Esophagus muscularis mucosa (tissue), 4 donors: ENCODE data around the gene PAF1. TPM values are rescaled to one million over a fixed set of nuclear protein-coding genes. Genes with fewer than 3 reads are reported as not detected.

ENCODE experiments used
- DNase-seq: peaks from one replicate; pipeline ENCODE4 v3.0.0-alpha.2; 2017; ENCODE audit errors: extremely low spot score
- H3K27ac ChIP-seq, 4 donors: fragments of 200-600 bp; sonication (generic); replicated peaks in 1 of 4; 1 replicate in 3 of 4; 2 replicates in 1 of 4; pipeline ENCODE4 v1.5.1; 2016 to 2019; ENCODE audit warnings: mild to moderate bottlenecking in 1 of 4
- H3K27me3 ChIP-seq, 4 donors: fragments of 200-600 bp; sonication (generic); one replicate each; pipeline versions ENCODE4 v1.5.1 to v1.6.0; 2016 to 2019
- H3K36me3 ChIP-seq, 4 donors: fragments of 200-600 bp; sonication (generic); one replicate each; pipeline ENCODE4 v1.5.1; 2016 to 2019
- H3K4me1 ChIP-seq, 4 donors: fragments of 200-600 bp; sonication (generic); one replicate each; pipeline ENCODE4 v1.5.1; 2016 to 2019
- H3K4me3 ChIP-seq, 4 donors: fragments of 200-600 bp; sonication (generic); 1 replicate in 2 of 4; 2 replicates in 2 of 4; pipeline ENCODE4 v1.5.1; 2016 to 2019; ENCODE audit warnings: mild to moderate bottlenecking in 4 of 4, moderate library complexity in 1 of 4
- H3K9me3 ChIP-seq, 4 donors: fragments of 200-600 bp; sonication (generic); 1 replicate in 3 of 4; 2 replicates in 1 of 4; pipeline ENCODE4 v1.5.1; 2016 to 2019
- EP300 ChIP-seq: sonication (generic); formaldehyde crosslinking; IDR thresholded peaks from one replicate; pipeline ENCODE4 v1.6.1; 2017; ENCODE audit warnings: antibody characterized with exemption
- POLR2A ChIP-seq: fragments of 450-650 bp; IDR thresholded peaks from one replicate; pipeline ENCODE4 v1.6.1; 2017; ENCODE audit warnings: antibody characterized with exemption, moderate library complexity, mild to moderate bottlenecking, low read depth
- POLR2AphosphoS5 ChIP-seq, 2 donors: sonication (generic); formaldehyde crosslinking; IDR thresholded peaks; one replicate each; pipeline ENCODE4 v1.6.1; 2017; ENCODE audit warnings: antibody characterized with exemption in 2 of 2
- WGBS: methylation state at CpG from one replicate; pipeline ENCODE4 v1.1.5; 2018; 5-methylcytosine and 5-hydroxymethylcytosine counted together
- intact Hi-C: fragments of 100-400 bp; cut with DNase I; formaldehyde crosslinking; loops from one replicate; pipeline ENCODE4 v1.15.1; 2023
- total RNA-seq, 4 donors: library from RNA; depleted of rRNA; stranded (reverse); fragments of >200 nt; gene quantifications; one replicate each; pipeline versions ENCODE4 v1.1.0 to v1.2.1, GENCODE V29; 2016
- TF ChIP-seq, protein P1 (sequence below), 3 experiments: fragments of 200-600 bp in 2 of 3; fragments of 450-650 bp in 1 of 3; sonication (generic) in 2 of 3; IDR thresholded peaks; one replicate each; pipeline ENCODE4 v1.5.1; 2017 to 2019; ENCODE audit warnings: antibody characterized with exemption in 3 of 3, mild to moderate bottlenecking in 2 of 3, moderate library complexity in 1 of 3

Gene PAF1
- total RNA-seq, 4 donors from 2014 or later: 31.6 to 47.2 (median 41.5) TPM

DNA sequence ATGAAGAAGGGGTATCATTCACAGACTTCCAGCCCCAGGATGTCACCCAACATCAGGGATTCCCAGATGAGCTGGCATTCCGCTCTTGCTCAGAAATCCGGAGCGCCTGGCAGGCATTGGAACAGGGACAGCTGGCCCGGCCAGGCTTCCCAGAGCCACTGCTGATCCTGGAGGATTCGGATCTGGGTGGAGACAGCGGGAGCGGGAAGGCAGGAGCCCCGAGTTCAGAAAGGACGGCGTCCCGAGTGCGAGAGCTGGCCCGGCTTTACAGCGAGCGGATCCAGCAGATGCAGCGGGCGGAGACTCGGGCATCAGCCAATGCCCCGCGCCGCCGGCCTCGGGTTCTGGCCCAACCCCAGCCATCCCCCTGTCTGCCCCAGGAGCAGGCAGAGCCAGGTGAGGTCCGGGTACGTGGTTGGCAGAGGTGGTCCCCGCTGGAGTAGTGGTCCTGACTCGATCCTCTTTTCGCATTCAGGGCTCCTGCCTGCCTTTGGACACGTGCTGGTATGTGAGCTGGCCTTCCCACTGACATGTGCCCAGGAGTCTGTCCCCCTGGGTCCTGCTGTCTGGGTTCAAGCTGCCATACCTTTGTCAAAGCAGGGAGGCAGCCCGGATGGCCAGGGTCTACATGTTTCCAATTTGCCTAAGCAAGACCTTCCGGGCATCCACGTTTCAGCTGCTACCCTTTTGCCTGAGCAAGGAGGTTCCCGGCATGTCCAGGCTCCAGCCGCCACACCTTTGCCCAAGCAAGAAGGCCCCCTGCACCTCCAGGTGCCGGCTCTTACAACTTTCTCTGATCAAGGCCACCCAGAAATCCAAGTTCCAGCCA lies 32.6 kb upstream of the PAF1 start:
- Histone ChIP-seq H3K4me1 (peaks cover 8 to 12% (median 11%) of the 10 kb centered on the region in 4 donors), H3K9me3 (no peaks in the 10 kb centered on the region), H3K27me3 (no peaks in the 10 kb centered on the region), H3K4me3 (no peak overlapping the region), H3K36me3 (peaks cover 16 to 67% (median 65%) of the 10 kb centered on the region in 4 donors), H3K27ac (no peak overlapping the region)
- peak in 1 of 2 donors; percentile 7 for TF ChIP-seq POLR2AphosphoS5 (IDR thresholded peaks at IDR 0.05)
- TF ChIP-seq POLR2A: no peak
- 93% methylated on average over 15 of the region's 35 CpGs for WGBS
- no peak for DNase-seq
- intact Hi-C loops: loop anchor here (10.0 kb wide), 1 partner anchor 79 kb away; the partner anchor contains the start of gene SAMD4B

DNA sequence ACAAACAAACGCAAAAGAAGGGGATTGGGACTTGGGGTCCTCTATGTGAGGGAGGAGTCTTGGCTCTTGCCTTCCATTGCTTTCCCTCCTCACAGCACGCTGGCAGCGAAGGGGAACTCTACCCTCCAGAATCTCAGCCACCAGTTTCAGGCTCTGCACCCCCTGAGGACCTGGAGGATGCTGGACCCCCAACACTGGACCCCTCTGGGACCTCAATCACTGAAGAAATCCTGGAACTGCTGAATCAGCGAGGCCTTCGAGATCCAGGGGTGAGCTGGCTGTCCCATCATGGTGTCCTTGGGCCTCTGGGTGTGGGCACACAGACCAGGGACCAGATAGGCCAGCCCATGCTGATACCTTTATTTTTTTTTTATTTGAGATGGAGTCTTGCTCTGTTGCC lies 31.1 kb upstream of the PAF1 start:
- H3K9me3 ChIP-seq: no peaks in the 10 kb centered on the region
- DNase-seq: no peak
- peaks cover 24 to 81% (median 79%) of the 10 kb centered on the region in 4 donors for H3K36me3 ChIP-seq
- intact Hi-C loops: loop anchor here (10.0 kb wide), 1 partner anchor 77 kb away; the partner anchor contains the start of gene SAMD4B
- TF ChIP-seq, protein P1, sequence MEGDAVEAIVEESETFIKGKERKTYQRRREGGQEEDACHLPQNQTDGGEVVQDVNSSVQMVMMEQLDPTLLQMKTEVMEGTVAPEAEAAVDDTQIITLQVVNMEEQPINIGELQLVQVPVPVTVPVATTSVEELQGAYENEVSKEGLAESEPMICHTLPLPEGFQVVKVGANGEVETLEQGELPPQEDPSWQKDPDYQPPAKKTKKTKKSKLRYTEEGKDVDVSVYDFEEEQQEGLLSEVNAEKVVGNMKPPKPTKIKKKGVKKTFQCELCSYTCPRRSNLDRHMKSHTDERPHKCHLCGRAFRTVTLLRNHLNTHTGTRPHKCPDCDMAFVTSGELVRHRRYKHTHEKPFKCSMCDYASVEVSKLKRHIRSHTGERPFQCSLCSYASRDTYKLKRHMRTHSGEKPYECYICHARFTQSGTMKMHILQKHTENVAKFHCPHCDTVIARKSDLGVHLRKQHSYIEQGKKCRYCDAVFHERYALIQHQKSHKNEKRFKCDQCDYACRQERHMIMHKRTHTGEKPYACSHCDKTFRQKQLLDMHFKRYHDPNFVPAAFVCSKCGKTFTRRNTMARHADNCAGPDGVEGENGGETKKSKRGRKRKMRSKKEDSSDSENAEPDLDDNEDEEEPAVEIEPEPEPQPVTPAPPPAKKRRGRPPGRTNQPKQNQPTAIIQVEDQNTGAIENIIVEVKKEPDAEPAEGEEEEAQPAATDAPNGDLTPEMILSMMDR (IDR thresholded peaks at IDR 0.05): no peak
- no peak for TF ChIP-seq EP300
- TF ChIP-seq POLR2A: no peak
- TF ChIP-seq POLR2AphosphoS5 (IDR thresholded peaks at IDR 0.05): no peak
- peaks cover 0 to 6% (median 2%) of the 10 kb centered on the region in 4 donors for H3K4me1 ChIP-seq
- no peaks in the 10 kb centered on the region for H3K27me3 ChIP-seq
- H3K4me3 ChIP-seq: no peak overlapping the region
- H3K27ac ChIP-seq: no peak overlapping the region
- 92% methylated on average over 5 of the region's 5 CpGs for WGBS

GRCh38 chr19:39420769-39421168 lies 29.9 kb upstream of the PAF1 start:
- intact Hi-C loops: loop anchor here (10.0 kb wide), 1 partner anchor 76 kb away; the partner anchor contains the start of gene SAMD4B
- H3K36me3 ChIP-seq: peaks cover 24 to 94% (median 92%) of the 10 kb centered on the region in 4 donors
- no peak overlapping the region for H3K4me3 ChIP-seq
- H3K27ac ChIP-seq: peak overlapping the region in 1 of 4 donors; percentile 33
- H3K27me3 ChIP-seq: no peaks in the 10 kb centered on the region
- TF ChIP-seq, protein P1 (IDR thresholded peaks at IDR 0.05): no peak
- TF ChIP-seq POLR2A (no peak), EP300 (no peak), POLR2AphosphoS5 (IDR thresholded peaks at IDR 0.05) (no peak)
- H3K4me1 ChIP-seq: peaks cover 4 to 18% (median 14%) of the 10 kb centered on the region in 4 donors
- WGBS: 92% methylated on average over 11 of the region's 15 CpGs
- no peaks in the 10 kb centered on the region for H3K9me3 ChIP-seq
- DNase-seq: no peak

DNA sequence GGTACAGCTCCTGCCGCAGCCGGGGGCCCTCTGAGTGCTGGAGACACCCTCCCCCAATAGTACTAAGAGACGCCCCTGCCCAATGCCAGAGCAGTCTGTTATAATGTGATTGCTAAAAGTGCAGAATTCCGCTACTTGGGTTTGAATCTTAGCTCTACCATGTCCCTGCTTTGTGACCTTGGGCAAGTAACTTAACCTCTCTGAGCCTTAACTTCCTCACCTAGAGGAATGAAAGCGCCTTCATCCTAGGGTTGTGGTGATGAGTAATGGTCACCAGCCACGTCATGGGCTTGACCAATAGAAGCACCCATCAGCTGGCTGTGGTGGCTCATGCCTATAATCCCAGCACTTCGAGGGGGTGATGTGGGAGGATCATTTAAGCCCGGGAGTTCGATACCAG lies 28.1 kb upstream of the PAF1 start:
- H3K27ac ChIP-seq: no peak overlapping the region
- DNase-seq: no peak
- intact Hi-C loops: no loop called here
- H3K36me3 ChIP-seq: peaks cover 24 to 86% (median 84%) of the 10 kb centered on the region in 4 donors
- peaks cover 18 to 36% (median 32%) of the 10 kb centered on the region in 4 donors for H3K4me1 ChIP-seq
- no peak for TF ChIP-seq POLR2AphosphoS5 (IDR thresholded peaks at IDR 0.05)
- TF ChIP-seq POLR2A: no peak
- TF ChIP-seq, protein P1 (IDR thresholded peaks at IDR 0.05): no peak
- no peak for TF ChIP-seq EP300
- H3K9me3 ChIP-seq: no peaks in the 10 kb centered on the region
- no peak overlapping the region for H3K4me3 ChIP-seq
- WGBS: 90% methylated on average over 5 of the region's 9 CpGs
- H3K27me3 ChIP-seq: no peaks in the 10 kb centered on the region

DNA sequence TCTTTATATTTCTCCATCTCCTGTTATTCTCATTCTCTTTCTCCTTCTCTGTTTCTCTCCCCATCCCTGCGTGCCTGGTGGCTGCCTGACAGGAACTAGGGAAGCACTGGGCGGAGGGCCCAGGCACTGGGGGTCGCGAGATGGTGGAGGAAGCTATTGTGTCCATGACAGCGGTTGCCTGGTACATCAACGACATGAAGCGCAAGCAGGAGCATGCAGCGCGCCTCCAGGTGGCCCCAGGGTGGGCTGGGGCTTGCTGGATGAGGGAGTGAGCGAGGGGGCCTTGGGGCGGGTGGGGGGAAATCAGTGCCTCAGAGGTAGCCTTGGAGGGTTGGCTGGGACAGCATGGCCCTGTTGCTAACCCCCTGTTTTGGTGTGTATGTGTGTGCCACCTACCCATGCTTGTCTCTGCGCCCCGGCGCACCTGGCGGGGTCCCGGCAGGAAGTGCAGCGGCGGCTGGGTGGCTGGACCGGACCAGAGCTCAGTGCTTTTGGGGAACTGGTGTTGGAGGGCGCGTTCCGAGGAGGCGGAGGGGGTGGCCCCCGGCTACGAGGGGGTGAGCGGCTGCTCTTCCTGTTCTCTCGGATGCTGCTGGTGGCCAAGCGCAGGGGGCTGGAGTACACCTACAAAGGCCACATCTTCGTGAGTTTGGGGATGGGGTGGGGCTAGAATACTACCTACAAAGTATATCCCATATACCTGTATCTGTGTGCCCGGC lies 26.7 kb upstream of the PAF1 start:
- H3K27me3 ChIP-seq: no peaks in the 10 kb centered on the region
- H3K27ac ChIP-seq: no peak overlapping the region
- no peaks in the 10 kb centered on the region for H3K9me3 ChIP-seq
- no peak for DNase-seq
- H3K4me3 ChIP-seq: no peak overlapping the region
- intact Hi-C loops: no loop called here
- H3K36me3 ChIP-seq: peaks cover 21 to 72% (median 71%) of the 10 kb centered on the region in 4 donors
- TF ChIP-seq POLR2AphosphoS5 (IDR thresholded peaks at IDR 0.05) (no peak), POLR2A (no peak), EP300 (no peak)
- TF ChIP-seq, protein P1 (IDR thresholded peaks at IDR 0.05): no peak
- 90% methylated on average over 29 of the region's 30 CpGs for WGBS
- peaks cover 18 to 42% (median 39%) of the 10 kb centered on the region in 4 donors for H3K4me1 ChIP-seq
